ENCODE results near the gene HYDIN.
"Not testable (repeated sequence)": the region's sequence is repeated elsewhere in the genome, so short reads cannot be mapped to it uniquely, and the experiment has no call there.

The HYDIN gene

DNA sequence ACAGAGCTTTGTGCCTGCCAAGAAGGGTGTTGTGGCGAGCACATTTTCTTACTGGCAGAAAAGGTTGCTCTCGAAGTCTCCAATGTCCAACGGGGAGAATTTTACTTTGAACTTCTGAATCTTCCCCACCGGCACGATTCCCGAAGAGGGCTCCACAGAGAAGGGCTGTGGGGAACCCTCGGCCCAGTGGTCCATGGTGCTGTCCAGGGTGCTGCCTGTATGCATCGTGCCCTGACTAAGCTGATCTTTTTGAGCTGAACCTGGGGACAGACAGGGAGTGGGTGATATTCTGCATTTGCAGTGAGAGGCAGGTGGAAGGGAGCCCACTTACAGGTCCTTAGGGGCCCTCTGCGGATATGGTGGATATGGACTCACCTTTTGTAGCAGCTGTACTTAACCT lies 368.5 kb downstream of the HYDIN start:
- not testable (repeated sequence) for DNase-seq (ENCODE audit: low read depth in 2 of 2)

DNA sequence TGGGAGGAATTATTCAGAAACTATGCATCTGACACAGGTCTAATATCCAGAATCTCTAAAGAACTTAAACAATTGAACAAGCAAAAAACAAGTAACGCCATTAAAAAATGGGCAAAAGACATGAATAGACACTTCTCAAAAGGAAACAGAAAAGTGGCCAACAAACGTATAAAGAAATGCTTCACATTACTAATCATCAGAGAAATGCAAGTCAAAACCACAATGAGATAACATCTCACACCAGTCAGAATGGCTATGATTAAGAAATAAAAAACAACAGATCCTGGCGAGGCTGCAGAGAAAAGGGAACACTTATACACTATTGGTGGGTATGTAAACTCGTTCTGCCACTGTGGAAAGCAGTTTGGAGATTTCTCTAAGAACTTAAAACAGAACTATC lies 379.2 kb downstream of the HYDIN start:
- not testable (repeated sequence) for DNase-seq (ENCODE audit: low read depth in 2 of 2)

DNA sequence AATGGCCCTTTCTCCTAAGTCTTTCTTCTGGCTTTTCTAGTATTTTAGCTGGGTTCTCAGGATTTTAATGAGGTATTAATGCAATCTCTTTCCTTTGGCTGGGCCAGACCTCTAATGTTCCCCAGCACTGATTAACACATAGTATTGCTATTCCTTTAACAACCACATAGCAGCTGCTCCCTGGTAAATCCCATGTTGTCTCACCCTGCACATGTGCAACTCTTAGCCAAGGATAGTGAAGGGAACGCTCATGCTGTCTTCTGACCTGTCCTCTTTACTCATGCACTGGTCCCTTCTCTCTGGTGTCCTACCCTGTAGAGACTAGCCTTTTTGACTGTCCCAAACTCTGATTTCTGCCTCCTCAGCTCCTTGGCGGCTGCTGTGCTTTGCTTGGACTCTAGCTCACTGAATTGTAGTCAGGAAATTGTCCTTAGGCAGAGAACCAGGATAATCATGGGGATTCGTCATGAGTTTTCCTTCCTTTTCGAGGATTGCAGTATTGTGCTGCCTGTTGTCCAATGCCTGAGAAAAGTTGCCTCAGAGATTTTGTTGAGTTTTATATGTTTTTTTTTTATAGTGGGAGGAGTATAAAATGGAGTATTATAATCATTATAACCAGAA lies 406.9 kb downstream of the HYDIN start:
- DNase-seq (ENCODE audit: low read depth in 2 of 2) = not testable (repeated sequence)

- not testable (repeated sequence) for DNase-seq (ENCODE audit: low read depth in 2 of 2)
Measured at GRCh38 chr16:70822734-70823133, 407.8 kb downstream of the HYDIN start.

GRCh38 chr16:70818088-70818487 lies 412.4 kb downstream of the HYDIN start:
- not testable (repeated sequence) for DNase-seq (ENCODE audit: low read depth in 2 of 2)

DNA sequence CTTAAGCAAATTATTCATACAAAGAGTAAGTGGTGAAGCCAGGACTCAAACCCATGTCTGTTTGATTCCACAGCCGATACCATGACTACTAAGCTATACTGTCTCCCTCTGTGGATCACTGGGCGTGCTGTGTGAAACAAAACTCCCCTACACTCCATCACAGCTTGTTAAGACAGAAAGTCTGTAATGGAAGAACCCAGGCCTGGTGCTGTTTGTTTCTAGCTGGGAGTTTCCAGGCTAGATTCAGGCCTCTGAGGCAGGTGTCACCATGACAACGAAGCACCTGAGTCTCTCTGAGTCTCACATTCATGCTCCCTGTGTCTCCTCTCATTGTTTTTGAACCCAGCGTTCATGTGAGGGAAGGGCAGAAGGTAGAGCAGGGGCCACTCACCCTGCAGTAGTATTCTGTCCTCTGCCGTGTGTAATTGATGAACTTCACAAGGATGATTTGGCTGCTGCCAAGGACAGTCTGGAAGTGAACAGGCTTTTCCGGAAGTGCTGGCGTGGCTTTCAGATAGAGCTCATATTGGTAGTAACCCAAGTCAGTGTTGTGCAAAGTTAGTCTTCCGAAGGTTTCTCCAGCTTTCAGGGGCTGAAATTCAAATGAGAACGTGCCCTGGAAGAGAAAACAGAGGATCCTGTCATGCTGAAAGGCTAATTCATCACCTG lies 421.0 kb downstream of the HYDIN start:
- DNase-seq (ENCODE audit: low read depth in 2 of 2) = no peak

DNA sequence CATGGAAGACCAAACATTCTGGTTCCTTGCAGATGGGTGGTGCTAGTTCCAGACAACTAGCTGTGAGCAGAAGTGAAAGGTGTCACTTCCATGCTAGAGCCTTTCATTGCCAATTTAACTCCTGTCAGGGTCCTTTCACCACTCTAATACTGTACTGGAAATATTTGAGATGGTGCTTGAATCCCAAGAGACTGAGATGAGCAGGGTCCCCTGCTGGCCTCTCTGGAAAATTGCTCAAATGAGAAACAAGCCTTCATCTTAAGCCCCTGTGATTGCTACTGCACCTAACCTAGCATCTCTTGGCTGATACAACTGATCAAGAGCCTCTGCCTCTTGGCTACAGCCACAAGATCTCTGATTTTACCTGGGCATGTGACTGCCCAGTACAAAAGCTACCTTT lies 422.2 kb downstream of the HYDIN start:
- no peak for DNase-seq (ENCODE audit: low read depth in 2 of 2)

DNA sequence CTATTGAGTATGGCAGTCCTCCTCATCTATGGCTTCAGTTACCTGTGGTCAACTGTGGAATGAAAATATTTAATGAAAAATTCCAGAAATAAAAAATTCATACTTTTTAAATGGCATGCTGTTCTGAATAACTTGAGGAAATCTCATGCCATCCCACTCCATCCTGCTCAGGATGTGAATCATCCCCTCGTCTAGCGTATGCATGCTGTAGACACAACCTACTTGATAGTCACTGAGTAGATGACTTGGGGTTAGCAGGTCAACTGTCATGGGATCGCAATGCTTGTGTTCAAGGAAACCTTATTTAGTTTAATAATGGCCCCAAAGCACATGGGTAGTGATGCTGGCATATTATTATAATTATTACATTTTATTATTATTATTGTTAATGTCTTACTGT lies 424.7 kb downstream of the HYDIN start:
- no peak for DNase-seq (ENCODE audit: low read depth in 2 of 2)

DNA sequence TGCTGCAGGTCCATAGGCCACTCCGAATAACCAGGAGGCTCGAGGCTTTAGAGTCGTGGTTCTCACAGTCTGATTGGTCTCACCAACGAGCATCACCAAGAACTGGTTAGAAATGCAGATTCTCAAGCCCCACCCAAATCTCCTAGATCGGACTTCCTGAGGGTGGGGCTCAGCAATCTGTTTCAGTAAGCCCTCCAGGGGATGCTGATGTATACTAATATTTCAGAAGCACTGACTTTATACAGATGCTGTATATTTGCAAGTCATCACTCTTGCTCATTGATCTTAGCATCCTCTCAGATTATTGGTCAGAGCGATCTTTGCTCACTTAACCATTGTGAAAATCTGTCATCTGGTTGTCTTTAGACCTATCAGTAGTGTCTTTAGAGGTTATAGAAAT lies 425.1 kb downstream of the HYDIN start:
- no peak for DNase-seq (ENCODE audit: low read depth in 2 of 2)

DNA sequence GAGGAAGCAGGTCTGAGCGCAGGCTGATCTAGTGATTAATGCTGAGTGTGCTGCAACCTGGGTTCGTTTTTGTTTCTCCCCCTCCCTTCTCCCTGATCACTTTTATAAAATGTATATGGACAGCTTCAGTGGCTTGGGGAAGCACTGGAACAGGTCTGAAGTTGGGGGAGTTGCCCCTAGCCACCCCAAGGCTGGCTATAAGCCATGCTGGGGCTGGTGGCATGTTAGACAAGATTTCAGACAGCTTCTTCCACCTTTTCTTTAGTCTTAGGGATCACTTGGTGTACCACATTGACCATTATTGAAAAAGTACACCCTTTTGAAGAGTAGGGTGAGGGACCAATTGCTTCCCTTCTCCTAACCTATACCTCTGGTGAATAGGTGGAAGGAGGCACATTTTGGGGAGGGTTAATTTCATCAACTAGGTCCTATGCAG lies 425.8 kb downstream of the HYDIN start:
- no peak for DNase-seq (ENCODE audit: low read depth in 2 of 2)

DNA sequence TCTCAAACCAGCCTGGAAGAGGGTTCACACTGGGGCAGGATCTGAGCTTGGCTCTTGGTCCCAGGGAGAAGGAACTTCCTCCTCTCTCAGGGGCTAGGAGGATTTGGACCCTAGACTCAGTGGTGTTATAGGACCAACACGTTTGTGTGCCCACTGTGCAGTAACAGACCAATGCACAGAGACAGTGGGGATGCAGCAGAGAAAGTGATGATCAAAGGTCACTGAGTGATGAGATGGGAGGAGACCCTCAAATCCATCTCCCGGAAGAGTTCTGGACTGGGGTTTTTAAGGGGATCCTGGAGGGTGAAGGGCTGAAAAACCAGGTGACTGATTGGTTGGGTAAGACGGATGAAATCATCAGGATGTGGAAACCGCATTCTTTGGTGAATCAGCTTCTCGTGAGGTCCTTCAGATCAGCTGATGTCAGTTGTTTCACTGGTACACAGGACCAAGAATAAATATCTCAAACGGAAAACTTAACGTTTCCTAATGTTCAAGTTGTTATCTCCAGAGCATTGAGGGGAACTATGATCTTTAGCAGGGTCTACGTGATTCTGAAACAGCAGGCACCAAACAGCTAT lies 426.3 kb downstream of the HYDIN start:
- DNase-seq (ENCODE audit: low read depth in 2 of 2) = no peak

DNA sequence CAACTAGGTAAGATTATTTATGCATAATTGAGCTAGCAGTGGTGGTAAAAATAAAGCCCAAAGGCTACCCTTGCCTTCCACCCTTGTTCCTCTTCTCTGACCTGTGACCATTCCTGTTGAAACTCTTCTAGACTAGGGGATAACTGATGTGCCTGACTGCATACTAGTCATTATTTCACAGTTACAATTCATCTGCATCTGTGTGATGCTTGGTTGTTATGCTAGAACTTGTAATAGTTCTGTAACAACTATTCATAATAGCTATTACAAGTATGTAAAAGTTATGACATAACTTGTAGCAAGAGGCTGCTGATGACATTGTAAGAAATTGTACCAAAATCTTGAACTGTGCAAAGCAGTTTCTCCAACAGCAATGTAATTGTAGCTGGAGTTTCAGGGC lies 427.2 kb downstream of the HYDIN start:
- no peak for DNase-seq (ENCODE audit: low read depth in 2 of 2)

DNA sequence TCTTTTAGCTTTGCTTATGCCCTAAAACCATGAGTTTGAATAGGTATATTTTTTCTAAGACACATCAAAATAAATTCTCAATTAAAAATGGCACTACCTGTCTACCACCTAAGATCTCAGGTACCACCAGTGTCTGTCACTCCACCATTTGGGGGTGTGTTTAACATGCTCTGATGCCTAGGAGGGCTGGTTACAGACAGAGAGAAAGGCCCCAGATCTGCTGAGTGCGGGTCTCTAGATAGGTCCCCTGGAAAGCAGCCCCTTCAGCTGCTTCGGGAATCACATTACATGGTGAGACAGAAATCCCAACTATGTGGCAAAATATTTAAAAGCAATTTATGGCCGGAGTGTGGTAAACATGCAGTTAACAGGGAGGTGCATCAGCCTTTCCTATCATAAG lies 428.9 kb downstream of the HYDIN start:
- DNase-seq (ENCODE audit: low read depth in 2 of 2) = no peak

DNA sequence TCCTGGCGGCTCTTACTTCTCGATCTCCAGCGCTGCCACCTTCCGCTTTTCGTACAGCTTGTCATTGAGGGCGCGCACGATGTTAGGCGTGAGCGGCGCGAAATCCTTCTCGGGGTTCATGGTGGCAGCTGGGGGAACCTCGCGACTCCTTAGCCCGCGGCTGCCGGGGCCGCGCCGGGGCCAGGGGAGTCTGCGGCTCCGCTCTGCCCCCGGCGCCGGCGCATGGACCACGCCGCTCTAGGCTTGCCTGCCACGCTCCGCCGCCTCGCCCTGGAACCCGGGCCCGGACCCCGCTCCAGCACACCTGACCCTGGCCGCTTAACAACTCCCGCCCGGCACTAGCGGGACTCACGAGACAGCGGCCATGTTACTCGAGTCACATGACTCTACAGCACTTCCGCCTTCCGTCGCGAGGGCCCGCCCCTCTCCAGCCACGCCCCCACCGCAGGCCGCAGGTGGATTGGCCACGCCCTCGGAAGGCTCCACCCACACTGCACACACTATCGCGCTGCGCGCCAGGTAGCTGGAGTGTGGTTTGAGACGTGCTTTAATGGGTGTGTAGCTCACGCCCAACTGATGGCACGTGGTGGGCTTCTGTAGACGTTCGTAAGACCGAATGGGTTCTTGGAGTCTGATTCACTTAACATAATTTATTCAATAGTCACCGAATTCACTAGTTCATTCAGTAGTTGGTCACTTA lies 429.6 kb downstream of the HYDIN start, which contains the start of gene VAC14:
Gene VAC14, minus strand, starts transcription at position 378 of the 700 bp plus-strand sequence. Its CDS starts 258 bp downstream, at position 120.
- peak; percentile 95 for DNase-seq (ENCODE audit: low read depth in 2 of 2)

- DNase-seq (ENCODE audit: low read depth in 2 of 2) = no peak
Measured at GRCh38 chr16:70800311-70800710, 430.2 kb downstream of the HYDIN start.

GRCh38 chr16:70796301-70796700 lies 434.2 kb downstream of the HYDIN start:
- no peak for DNase-seq (ENCODE audit: low read depth in 2 of 2)

DNA sequence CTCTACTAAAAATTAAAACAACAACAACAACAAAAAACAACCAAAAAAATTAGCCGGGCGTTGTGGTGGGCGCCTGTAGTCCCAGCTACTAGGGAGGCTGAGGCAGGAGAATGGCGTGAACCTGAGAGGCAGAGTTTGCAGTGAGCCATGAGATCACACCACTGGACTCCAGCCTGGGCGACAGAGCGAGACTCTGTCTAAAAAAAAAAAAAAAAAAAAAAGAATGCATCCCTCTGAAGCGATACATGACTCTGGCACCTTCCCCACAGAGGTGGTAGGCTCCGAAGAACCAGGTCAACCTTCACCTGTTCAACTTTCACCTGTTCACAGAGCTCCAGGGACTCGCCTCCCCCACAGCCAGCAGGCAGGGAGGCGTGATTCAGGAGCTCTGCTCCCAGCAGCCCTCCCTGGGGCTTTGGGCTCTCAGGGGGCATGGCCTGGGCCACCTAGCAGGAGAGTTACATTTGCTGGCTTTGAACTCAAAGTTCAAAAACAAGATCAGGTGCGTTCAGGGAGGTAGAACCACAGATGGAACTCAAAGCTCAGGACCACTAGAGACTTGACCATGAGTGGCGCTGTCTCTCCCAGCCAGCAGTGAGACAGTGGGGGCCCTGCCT lies 435.1 kb downstream of the HYDIN start:
- no peak for DNase-seq (ENCODE audit: low read depth in 2 of 2)

GRCh38 chr16:70793851-70794502 lies 436.5 kb downstream of the HYDIN start:
- no peak for DNase-seq (ENCODE audit: low read depth in 2 of 2)

DNA sequence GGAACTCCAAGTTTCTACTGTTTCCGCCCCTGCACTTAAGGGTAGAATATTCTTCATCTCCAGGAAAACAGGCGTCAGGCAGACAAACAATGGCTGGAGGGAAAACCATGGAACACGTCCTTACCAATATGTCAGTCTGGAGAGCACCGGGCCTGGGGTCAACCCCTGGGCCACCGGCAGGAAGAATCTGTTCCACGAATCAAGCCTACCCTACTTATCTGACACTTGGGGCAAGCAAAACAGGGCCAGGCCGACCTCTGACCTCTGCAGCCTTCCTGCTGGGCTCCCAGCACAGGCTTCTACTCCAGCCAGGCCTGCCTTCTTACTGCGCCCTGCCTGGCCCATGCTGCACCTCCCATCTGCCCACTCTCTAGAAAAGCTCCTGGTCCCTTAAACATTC lies 439.7 kb downstream of the HYDIN start:
- no peak for DNase-seq (ENCODE audit: low read depth in 2 of 2)

DNA sequence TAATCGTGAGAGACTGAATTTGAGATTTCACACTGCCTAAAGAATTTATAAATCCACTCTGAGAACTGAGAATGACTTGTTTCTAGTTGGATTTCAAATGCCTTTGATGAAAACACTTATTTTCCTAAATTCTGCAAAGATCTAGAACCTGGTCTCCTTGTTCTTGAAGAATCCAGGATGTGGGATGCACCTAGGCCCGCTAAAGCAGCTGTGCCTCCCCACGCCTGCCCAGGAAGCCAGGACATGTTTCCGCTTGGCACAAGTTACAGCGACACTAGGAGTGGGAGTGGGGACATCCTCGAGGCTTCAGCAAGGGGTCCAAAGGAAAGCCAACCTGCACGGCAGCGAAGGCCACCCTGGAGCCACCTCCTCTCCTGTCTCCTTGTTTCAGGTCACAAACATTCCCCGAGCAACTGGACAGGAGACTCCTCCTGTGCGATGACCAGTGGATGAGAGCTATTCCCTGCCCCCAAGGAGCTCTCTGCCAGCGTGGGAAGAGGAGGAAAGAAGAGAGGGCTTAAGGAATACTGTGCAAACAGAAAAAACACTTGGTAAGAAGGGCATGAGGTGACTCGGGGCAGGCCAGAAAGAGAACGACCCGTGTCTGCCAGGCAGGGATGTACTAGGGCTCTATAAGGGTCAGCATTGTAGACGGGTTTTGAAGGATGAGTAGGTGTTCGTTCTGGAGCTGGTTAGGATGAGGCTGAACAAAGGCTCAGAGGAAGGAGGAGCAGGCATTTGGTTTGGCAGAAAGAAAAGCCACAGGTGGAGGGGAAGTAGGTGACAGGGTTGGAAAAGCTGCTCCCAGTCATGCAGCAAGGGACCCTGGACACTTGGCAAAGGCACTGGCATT lies 440.7 kb downstream of the HYDIN start:
- no peak for DNase-seq (ENCODE audit: low read depth in 2 of 2)

Data from stimulated activated CD8-positive, alpha-beta memory T cell treated with anti-CD3 and anti-CD28 coated beads, Interleukin-2, amount 100 ng/mL, for 48 hours (primary cell).